HS-27A (cell line): ENCODE measurements around the gene KLHL33.

Experiments used
- DNase-seq: peaks from one replicate; pipeline ENCODE4 v3.0.0-alpha.2; 2012; ENCODE audit warnings: low read depth, missing footprints

Gene KLHL33

DNA sequence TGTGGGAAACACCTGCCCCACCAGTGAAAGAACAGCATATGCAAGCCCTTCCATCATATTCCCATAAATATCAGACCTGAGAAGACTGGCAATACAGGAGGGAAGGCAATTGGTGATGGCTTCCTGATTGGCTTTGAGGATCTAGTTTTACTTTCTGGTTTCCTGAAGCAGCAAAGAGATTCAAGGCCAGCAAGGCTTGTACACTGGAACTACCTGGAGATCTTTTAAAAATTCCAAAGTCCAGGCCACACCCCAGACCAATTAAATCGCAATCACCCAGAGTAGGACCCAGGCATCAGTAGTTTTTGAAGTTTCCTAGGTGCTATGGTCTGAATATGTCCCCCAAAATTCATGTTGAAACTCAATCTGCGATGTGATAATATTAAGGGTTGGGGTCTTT is 19.7 kb downstream of the KLHL33 start:
- no peak for DNase-seq

DNA sequence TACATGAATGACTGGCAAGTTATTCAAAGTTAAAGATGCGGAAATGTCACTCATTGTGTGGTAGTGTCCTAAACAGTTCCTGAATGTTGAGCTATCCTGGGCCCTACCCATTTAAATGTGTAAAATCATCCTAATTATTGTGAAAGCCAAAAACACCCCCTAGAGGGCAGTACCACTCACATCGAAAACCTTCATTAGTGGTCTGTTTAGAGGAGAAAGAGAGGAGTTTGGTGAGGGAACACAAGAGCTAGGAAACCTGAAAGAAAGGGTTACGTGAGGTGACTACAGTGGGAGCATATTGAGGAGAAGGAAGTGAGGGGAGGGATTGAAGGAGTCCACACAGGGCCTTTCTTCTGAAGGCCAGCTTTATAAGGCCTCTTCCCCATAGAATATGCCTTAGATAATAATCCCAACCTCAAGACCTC is 20.2 kb downstream of the KLHL33 start:
- no peak for DNase-seq

DNA sequence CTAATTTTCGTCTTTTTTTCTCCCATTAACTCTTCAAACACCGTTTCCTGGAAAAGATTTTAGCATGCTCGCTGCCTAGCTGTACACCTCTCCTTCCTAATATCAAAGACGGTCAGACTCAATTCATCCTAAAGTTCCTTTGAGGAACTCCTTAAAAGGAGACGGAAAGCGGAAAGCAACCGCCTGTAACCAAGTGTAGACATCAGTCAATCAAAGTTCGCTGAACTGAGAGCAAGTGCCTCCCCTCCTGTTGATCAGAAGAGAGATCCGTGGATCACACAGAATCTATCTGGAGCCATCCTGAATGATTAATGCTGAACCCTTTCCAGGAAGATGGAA is 22.3 kb downstream of the KLHL33 start:
- no peak for DNase-seq

DNA sequence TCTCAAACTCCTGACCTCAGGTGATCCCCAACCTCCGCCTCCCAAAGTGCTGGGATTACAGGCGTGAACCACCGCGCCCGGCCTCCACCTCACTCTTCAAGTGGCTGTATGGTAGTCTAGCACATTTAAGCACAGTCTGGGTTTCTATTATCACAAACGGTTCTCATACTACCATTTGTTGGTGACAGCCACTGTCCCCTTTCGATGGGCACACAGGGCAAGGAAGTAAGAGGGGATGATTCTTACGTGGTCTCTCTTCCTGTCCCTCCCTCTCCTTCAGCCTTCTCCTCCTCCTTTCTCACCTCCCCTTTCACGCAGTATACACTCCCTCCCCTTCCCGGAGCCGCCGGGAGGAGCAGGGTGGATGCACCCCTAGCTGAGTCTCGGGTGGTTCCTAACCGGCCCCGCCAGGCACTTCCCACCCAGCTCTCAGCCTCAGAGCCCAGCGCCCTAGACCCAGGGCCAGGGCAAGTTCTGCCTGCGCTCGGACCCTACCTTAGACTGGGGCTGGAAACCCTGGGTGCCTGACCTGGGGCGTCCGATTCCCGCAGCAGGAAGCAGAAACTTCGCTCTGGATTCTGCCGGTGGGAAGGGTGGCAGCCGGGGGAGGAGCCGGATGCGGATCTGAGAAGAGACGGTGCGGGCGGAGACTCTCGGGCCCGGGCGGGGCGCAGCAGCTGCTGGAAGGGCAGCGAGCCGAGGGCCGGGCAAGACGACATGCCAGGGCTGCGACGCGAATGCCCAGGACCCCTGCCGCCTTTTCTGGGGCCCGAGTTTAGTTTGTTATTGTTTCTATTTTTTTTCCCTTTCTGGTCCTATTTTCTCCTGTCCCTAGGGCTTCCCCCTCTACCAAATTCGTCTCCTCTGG is 22.9 kb downstream of the KLHL33 start, which contains the start of gene TEP1:
Gene TEP1, minus strand, starts transcription at position 626 of the 868 bp plus-strand sequence. CDS start 5,062 bp downstream, outside the sequence.
- peak; percentile 69 for DNase-seq

DNA sequence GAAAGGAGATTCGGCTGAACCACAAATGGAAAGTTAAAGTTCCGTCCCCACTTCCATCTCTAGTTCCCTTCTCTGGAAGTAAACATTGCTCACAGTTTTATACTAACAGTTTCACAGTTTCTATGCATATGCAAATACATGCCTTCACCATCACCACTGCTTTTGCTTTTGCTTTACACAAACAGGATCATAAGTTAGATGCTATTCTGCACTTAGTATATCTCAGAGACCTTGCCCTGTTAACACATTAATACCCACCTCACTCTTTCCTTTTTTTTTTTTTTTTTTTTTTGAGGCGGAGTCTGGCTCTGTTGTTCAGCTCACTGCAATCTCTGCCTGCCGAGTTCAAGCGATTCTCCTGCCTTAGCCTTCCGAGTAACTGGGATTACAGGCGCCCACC is 23.6 kb downstream of the KLHL33 start:
- DNase-seq, result no peak

DNA sequence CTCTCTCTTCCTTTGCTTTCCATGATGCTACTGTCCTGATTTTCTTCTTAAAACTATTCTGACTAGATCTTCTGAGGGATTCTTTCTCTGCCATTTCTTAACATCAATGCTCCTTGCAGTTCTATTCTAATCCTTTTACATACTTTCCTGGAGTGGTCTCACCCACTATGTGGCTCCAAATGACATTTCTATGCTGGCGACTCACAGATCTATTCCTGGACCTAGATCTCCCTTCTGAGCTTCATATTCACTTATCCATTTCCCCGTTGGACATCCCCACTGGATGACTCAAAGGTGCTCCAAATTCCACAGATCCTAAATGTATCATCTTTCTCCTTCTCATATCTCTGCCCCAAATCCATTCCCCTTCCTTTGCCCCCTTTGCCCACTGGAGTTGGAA is 26.7 kb downstream of the KLHL33 start:
- DNase-seq, result no peak

DNA sequence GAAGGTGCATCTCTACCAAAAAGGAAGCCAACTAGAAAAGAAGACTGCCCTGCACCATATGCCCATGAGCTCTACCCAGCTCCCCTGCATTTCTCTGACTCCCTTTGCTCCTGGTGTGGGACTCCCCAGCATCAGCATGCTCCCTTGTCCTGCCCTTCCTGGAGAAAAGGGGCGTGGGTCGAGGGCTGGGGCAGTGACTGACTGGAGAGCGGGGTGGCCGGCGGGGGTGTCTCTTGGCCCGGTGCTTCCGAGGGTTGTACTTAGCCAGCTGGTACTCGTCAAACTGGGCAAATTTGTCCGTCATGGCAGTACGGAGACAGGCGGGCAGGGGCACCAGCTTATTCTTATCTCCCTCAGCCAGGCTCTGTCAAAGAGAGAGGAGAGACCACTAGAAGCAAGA is 32.4 kb downstream of the KLHL33 start:
- no peak for DNase-seq

DNA sequence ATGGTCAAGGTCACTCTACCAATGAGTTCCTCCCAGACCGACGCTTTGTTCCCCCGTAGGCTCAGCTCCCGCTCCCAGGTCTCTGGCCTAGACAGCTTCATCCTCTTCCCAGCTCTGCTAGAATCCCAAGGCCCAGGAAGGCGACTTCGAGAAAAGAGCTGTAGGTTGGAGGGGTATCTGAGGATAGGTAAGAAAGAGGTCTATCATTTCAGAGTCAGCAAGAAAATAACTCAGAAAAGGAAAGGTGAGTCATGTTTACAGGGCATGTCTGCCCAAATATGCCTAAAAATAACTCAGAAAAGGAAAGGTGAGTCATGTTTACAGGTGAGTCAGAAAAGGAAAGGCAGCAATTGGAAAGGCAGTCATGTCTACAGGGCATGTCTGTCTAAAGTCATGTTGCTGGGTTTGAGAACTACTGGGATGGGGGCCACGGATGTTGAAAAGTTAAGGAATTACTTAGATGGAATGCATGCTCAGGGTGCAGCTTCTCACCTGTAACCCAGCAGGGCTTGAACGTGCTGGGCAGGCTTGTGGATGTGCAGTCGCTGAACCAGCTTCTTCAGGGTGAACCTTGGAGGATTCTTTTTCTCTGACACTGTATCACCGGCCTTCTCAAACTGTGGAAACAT is 34.9 kb downstream of the KLHL33 start:
- no peak for DNase-seq

DNA sequence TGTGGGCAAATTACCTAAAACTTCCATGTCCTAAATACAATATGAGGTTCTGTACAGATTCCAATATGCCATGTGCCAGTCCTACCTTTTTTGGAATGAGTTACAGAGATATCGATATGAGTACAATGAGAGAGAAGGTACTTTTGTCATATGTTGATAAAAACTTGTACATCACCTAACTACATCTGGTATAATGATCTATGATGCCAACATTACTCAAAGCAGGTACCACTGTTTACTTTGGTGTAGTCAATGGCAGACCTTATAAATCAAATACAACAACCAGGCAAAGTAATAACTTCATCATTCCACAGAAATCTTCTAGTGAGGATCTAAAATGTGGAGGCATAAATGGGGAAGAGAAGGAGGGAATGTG is 35.4 kb downstream of the KLHL33 start:
- no peak for DNase-seq

DNA sequence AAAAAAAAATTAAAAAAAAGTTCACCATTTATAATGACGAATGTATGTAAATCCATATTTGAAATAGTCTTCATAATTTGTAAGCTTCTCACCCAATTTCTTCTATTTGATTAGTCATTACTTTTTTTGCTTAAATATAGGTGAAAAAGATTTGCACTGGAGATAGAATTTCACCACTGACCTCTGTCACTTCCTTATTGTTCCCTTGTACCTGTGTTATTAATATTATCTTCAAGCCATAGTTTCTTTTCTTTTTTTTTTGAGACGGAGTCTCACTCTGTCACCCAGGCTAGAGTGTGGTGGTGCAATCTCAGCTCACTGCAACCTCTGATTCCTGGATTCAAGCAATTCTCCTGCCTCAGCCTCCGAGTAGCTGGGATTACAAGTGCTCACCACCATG is 38.5 kb downstream of the KLHL33 start:
- DNase-seq, result no peak

DNA sequence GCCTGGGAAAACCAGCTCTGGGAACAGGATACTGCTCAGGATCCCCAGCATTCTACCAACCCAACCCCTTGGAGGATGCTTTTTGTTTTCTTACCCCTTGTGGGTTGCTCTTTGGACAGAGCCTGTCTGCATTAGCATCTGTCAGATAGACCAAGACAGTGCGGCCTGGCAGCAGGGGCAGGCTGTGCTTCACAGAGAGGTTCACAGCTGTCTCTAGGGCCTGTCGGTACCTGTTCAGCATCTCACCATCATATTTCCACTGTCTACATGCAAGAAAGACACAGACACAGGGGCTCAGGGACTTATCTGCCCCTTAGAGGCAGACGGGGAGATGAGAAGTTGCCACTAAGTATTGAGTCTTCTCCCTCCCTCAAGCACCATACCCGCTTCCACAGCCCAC is 44.5 kb downstream of the KLHL33 start:
- no peak for DNase-seq

DNA sequence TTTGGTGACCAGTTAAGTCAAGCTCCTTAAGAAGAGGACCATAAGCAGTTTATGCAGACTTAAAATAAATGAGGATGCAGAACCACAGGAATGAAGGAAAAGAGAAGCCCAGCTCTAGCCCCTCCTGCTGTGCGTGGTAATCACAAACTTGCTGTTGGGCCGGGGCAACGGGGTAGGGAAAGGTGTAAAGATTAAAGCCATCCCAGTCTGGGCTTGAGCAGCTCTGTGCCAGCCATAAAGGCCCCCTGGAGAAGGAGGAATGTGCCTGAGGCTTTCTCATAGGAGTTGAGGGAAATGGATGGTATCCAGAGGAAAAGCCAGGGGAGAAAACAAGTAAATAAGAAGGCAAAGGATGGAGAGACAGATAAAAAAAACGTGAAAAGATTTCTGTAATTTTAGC is 47.8 kb downstream of the KLHL33 start:
- DNase-seq, result no peak

DNA sequence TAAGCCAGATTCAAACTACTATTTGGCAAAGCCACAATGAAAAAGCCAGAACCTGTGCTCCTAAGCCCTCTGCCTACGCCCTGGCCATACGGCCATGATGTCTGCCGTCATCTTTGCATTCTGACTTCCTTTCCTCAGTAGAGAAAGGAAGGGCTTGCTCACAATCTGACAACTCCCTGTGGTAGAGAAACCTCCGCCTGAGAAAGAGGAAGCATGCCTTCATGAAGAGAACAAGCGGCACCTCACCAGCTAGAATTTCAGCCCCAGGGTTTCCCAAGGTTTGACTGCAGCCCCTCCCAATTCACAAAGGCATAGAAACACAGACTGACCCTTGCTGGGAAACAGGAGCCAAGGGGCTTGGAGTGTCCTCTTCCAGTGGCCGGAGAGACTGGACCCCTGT is 48.4 kb downstream of the KLHL33 start:
- no peak for DNase-seq

DNA sequence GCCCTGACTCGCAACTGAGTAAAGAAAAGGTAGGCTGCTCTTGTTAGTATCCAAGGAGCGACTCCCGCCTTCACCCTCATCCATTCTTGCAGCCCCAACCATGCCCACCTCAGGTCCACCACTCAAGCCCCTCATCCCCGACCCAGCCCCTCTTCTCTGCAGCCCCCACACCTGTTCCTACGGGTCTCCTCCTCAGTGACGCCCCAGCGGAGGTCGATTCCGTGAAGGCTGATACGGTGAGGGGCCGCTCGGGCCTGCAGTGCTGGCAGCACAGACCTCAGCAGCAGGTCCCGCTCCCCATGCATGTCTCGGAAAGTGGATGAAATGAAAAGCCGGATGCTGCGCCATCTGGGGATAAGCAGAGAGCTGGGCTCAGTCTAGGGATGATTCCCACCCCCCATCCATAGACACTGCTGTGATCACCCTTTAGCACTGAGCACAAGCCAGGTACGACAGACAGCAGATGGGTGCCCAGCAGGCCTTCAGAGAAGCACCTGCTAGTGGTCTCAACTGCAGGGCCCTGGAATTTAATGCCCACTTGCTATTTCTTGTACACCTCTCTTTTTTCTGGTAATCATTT is 49.6 kb downstream of the KLHL33 start:
- DNase-seq, result no peak

DNA sequence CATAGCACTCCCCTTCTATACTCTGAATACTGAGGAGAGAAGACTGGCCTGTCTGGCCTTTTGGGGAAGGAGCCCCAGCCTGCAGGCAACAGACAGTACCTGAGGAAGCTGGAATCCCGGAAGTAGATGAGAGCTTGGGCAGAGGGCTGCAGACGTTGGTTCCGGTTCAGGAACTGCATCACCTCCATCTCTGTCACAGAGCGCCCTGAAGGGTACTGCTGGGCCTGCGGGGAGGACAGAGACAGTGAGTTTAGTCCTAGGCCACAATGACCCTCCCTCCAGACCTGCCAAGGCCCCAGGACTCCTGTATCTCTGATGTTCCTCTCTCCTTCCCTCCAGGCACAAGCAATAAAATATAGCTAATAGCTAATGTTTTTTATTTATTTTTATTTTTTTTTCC is 51.1 kb downstream of the KLHL33 start:
- DNase-seq, result no peak

DNA sequence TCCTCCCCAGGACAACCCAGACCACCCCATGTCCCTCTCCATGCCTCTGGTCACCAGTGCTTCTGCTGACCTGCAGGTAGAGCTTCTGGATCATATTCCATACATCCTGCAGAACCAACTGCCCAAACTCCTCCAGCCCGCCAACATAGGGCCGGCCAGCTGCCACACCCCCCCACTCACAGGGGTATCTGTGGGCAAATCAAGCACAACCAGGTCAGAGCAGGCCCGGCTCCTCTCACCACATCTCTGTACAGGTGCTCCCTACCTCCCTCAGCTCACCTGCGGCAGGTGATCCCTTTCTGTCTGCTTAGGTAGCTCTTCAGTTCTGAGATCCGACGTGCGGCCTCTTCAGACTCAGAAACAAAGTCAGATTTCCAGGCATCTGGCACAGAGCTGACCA is 51.6 kb downstream of the KLHL33 start:
- DNase-seq, result no peak

DNA sequence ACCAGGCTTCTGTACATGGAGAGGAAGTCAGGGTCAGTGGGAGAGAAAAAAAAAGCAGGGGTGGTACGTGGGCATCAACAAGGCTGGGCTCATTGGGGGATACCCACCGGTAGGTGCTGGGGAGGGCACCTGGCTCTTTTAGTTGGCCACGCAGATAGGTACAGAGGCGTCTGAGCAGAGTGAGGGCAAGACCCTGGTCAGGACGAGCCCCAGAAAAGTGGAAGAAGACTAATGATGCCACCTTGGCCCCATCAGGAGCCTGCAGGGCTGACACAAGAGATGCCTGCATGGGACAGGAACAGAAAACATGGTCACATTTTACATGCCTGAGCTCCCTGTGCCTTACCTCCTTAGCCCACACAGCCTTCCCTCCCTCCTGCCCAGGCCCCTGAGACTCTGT is 52.3 kb downstream of the KLHL33 start:
- no peak for DNase-seq

DNA sequence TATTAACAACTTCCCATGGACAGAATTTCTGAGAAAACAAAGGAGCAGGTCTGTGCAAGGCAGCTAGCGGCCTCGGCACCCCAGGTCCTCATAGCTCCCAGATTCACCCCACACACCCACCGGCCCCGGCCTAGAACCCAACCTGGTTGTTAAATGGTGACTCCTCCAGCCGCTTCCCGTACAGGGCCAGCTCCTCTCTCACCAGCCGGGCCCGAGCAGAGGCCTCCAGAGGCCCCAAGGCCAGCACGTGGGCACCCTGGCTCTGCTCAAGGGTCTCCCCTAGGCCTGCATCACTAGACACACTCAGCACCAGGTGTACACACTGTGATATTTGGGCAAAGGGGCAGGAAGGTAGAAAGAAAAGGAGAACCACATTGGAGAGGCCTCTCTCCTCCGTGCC is 52.9 kb downstream of the KLHL33 start:
- DNase-seq, result no peak

DNA sequence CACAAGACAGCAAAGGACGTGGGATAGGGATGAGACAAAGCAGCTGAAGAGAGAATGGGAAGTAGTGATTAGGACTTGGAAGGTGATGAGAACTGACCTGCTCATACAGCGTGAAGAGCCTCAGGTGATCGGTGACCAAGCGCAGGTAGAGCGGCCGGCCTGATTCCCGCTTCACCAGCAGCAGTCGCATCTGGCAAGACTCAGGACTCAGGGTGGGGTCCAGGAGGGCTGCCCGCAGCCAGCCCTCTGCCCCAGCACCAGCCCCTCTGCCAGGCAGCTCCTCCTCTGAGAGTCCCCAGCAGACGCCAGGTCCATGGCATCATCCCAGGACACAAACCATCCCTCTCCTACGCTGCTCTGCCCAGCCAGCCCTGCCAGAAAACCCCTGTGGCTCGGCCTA is 53.4 kb downstream of the KLHL33 start:
- no peak for DNase-seq

DNA sequence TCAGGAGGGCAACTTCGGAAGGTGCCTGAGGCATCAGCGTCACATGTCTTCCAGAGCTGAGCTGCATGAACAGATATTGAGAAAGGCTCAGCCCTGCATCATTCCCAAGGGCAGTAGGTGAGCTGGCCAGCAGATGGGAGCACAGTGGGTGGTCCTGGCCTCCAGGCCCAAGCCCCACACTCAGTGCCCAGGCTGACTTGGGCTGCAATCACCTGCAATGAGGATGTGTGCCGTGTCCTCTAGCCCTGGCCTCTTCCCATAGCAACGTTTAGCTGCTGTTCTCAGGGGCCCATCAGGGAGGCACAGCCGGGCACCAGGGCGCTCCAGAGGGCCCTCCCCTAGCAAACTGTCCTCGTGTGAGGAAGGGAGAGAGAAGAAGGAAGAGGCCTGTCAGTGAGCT is 54.6 kb downstream of the KLHL33 start:
- no peak for DNase-seq

DNA sequence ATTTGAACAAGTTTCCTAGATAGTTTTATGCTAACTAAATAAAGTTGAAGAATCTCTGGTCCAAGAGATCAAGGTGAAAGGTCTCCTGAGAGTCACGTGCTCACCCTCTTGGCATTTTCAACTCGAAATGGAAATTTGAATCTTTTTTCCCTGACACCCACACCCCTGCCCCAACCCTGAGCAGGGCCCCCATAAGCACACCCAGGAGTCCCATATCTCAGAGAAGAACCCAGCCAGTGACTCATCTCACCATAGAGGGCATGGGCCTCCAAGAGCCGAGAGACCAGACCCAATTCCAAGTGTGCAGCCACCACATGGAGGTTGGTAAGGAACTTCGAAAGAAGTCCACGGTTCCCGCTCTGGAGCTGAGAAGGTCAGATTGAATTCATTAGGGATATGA is 55.3 kb downstream of the KLHL33 start:
- DNase-seq, result no peak

DNA sequence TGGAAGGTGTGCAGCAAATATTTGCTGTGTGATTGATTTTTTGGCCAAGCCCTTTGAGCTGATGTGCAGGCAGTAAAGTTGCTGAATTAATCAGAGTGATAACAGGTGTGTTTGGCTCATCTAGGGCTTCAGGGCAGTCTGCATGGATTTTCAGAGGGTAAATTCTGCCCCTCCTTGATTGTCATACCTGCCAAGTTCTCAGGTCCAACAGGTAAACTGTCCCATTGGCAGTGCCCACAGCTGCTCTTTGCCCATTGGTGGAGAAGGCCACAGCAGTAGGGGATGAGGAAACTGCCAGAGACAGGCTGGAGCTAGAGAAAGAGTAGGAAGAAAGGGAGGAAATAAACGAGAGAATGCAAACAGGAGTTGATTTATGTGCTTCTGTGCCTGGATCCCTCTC is 56.2 kb downstream of the KLHL33 start:
- DNase-seq, result no peak

DNA sequence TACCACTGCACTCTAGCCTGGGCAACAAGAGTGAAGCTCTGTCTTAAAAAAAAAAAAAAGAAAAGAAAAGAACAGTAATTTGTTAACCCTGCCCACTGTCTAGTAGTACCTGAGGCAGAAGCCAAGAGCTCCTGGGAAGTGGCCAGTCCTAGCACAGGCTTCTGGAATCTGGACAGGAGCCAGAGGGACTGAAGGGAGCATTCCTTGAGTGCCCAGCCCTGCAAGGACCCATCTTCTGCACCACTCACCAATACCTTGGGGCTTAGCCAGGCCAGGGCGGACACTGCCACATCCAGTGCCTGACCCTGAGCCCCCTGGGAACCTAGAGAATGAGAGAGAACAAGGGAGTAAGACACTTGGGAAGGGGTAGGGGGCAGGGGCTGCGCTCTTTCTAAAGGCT is 58.8 kb downstream of the KLHL33 start:
- DNase-seq, result no peak
